IMR-90 (cell line): ENCODE measurements around the gene SLITRK2.

ENCODE experiments used
- CEBPB ChIP-seq: IDR thresholded peaks from 2 replicates; pipeline ENCODE4 v1.6.1; 2012; ENCODE audit warnings: low read depth, low read length, improper control_type of control experiment
- CTCF ChIP-seq: conservative IDR thresholded peaks from 2 replicates; pipeline ENCODE4 v1.5.1; 2012; ENCODE audit warnings: mild to moderate bottlenecking, low read depth, low read length, improper control_type of control experiment
- FOS ChIP-seq: fragments of 150-350 bp; IDR thresholded peaks from 2 replicates; pipeline ENCODE4 v1.6.1; 2016; ENCODE audit warnings: low read depth, low read length
- MXI1 ChIP-seq: IDR thresholded peaks from 2 replicates; pipeline ENCODE4 v1.6.1; 2012; ENCODE audit warnings: low read depth, mild to moderate bottlenecking, low read length, moderate library complexity, borderline replicate concordance
- POLR2A ChIP-seq: IDR thresholded peaks from 2 replicates; pipeline ENCODE4 v1.6.1; 2012; ENCODE audit warnings: mild to moderate bottlenecking, low read depth, low read length
- RCOR1 ChIP-seq: IDR thresholded peaks from 2 replicates; pipeline ENCODE4 v1.6.1; 2012; ENCODE audit warnings: mild to moderate bottlenecking, low read length, improper control_type of control experiment; ENCODE audit not compliant: insufficient replicate concordance
- RFX5 ChIP-seq: IDR thresholded peaks from 2 replicates; pipeline ENCODE4 v1.8.0; 2012; ENCODE audit warnings: low read depth, mild to moderate bottlenecking, low read length, moderate library complexity
- SMC3 ChIP-seq: fragments of 150-350 bp; IDR thresholded peaks from 2 replicates; pipeline ENCODE4 v1.6.1; 2016; ENCODE audit warnings: low read depth, mild to moderate bottlenecking, antibody characterized with exemption, low read length, moderate library complexity

- no peak for TF ChIP-seq CTCF
- no peak for TF ChIP-seq CEBPB
- no peak for TF ChIP-seq POLR2A
- TF ChIP-seq SMC3 = no peak
- TF ChIP-seq FOS = no peak
- no peak for TF ChIP-seq RCOR1
- no peak for TF ChIP-seq MXI1
- no peak for TF ChIP-seq RFX5
Measured at GRCh38 chrX:145821898-145822571, 4.4 kb downstream of the SLITRK2 start.
